ENCODE data around the gene PREP.

The PREP gene

GRCh38 chr6:105336986-105337385 lies 65.9 kb downstream of the PREP start:
- H3K4me3 ChIP-seq (ENCODE audit: insufficient read length, low read depth): no peak overlapping the region
- H3K27me3 ChIP-seq (ENCODE audit: insufficient read depth, insufficient read length): no peaks in the 10 kb centered on the region
- no peaks in the 10 kb centered on the region for H3K4me1 ChIP-seq (ENCODE audit: insufficient read depth, insufficient read length)
- TF ChIP-seq ZNF274 (IDR thresholded peaks at IDR 0.05; ENCODE audit: low read depth, low read length) (no peak), YY1 (IDR thresholded peaks at IDR 0.05; ENCODE audit: insufficient read depth, insufficient read length) (no peak), SUZ12 (IDR thresholded peaks at IDR 0.05; ENCODE audit: extremely low read depth, insufficient read depth, insufficient read length) (no peak)
- no peaks in the 10 kb centered on the region for H3K9me3 ChIP-seq (ENCODE audit: insufficient read depth, low read length)
- H3K9ac ChIP-seq (ENCODE audit: insufficient read length, low read depth): no peak overlapping the region
- peaks cover 19% of the 10 kb centered on the region for H3K36me3 ChIP-seq (ENCODE audit: insufficient read depth, insufficient read length, low read length)
- no peak for DNase-seq (ENCODE audit: low read depth, low spot score)

GRCh38 chr6:105332576-105332975 lies 70.3 kb downstream of the PREP start:
- no peak for DNase-seq (ENCODE audit: low read depth, low spot score)
- no peaks in the 10 kb centered on the region for H3K9me3 ChIP-seq (ENCODE audit: insufficient read depth, low read length)
- no peaks in the 10 kb centered on the region for H3K4me1 ChIP-seq (ENCODE audit: insufficient read depth, insufficient read length)
- H3K36me3 ChIP-seq (ENCODE audit: insufficient read depth, insufficient read length, low read length): peaks cover 33% of the 10 kb centered on the region
- H3K27me3 ChIP-seq (ENCODE audit: insufficient read depth, insufficient read length): no peaks in the 10 kb centered on the region
- no peak overlapping the region for H3K4me3 ChIP-seq (ENCODE audit: insufficient read length, low read depth)
- TF ChIP-seq ZNF274 (IDR thresholded peaks at IDR 0.05; ENCODE audit: low read depth, low read length): no peak
- no peak for TF ChIP-seq SUZ12 (IDR thresholded peaks at IDR 0.05; ENCODE audit: extremely low read depth, insufficient read depth, insufficient read length)
- TF ChIP-seq YY1 (IDR thresholded peaks at IDR 0.05; ENCODE audit: insufficient read depth, insufficient read length): no peak
- no peak overlapping the region for H3K9ac ChIP-seq (ENCODE audit: insufficient read length, low read depth)

GRCh38 chr6:105331927-105332326 lies 71.0 kb downstream of the PREP start:
- Histone ChIP-seq H3K4me3 (ENCODE audit: insufficient read length, low read depth) (no peak overlapping the region), H3K9me3 (ENCODE audit: insufficient read depth, low read length) (no peaks in the 10 kb centered on the region), H3K9ac (ENCODE audit: insufficient read length, low read depth) (no peak overlapping the region), H3K27me3 (ENCODE audit: insufficient read depth, insufficient read length) (no peaks in the 10 kb centered on the region), H3K36me3 (ENCODE audit: insufficient read depth, insufficient read length, low read length) (peaks cover 36% of the 10 kb centered on the region), H3K4me1 (ENCODE audit: insufficient read depth, insufficient read length) (no peaks in the 10 kb centered on the region)
- no peak for DNase-seq (ENCODE audit: low read depth, low spot score)
- no peak for TF ChIP-seq SUZ12 (IDR thresholded peaks at IDR 0.05; ENCODE audit: extremely low read depth, insufficient read depth, insufficient read length)
- TF ChIP-seq YY1 (IDR thresholded peaks at IDR 0.05; ENCODE audit: insufficient read depth, insufficient read length): no peak
- TF ChIP-seq ZNF274 (IDR thresholded peaks at IDR 0.05; ENCODE audit: low read depth, low read length): no peak

- Histone ChIP-seq H3K9ac (ENCODE audit: insufficient read length, low read depth) (no peak overlapping the region), H3K27me3 (ENCODE audit: insufficient read depth, insufficient read length) (no peaks in the 10 kb centered on the region), H3K9me3 (ENCODE audit: insufficient read depth, low read length) (no peaks in the 10 kb centered on the region), H3K36me3 (ENCODE audit: insufficient read depth, insufficient read length, low read length) (peaks cover 42% of the 10 kb centered on the region), H3K4me3 (ENCODE audit: insufficient read length, low read depth) (no peak overlapping the region), H3K4me1 (ENCODE audit: insufficient read depth, insufficient read length) (no peaks in the 10 kb centered on the region)
- no peak for DNase-seq (ENCODE audit: low read depth, low spot score)
- TF ChIP-seq SUZ12 (IDR thresholded peaks at IDR 0.05; ENCODE audit: extremely low read depth, insufficient read depth, insufficient read length) (no peak), YY1 (IDR thresholded peaks at IDR 0.05; ENCODE audit: insufficient read depth, insufficient read length) (no peak), ZNF274 (IDR thresholded peaks at IDR 0.05; ENCODE audit: low read depth, low read length) (no peak)
Observed at GRCh38 chr6:105330913-105331312, 72.0 kb downstream of the PREP start.

- no peaks in the 10 kb centered on the region for H3K9me3 ChIP-seq (ENCODE audit: insufficient read depth, low read length)
- no peak for TF ChIP-seq YY1 (IDR thresholded peaks at IDR 0.05; ENCODE audit: insufficient read depth, insufficient read length)
- no peak for TF ChIP-seq ZNF274 (IDR thresholded peaks at IDR 0.05; ENCODE audit: low read depth, low read length)
- no peak for DNase-seq (ENCODE audit: low read depth, low spot score)
- no peak overlapping the region for H3K9ac ChIP-seq (ENCODE audit: insufficient read length, low read depth)
- peaks cover 45% of the 10 kb centered on the region for H3K36me3 ChIP-seq (ENCODE audit: insufficient read depth, insufficient read length, low read length)
- H3K27me3 ChIP-seq (ENCODE audit: insufficient read depth, insufficient read length): no peaks in the 10 kb centered on the region
- no peak overlapping the region for H3K4me3 ChIP-seq (ENCODE audit: insufficient read length, low read depth)
- no peaks in the 10 kb centered on the region for H3K4me1 ChIP-seq (ENCODE audit: insufficient read depth, insufficient read length)
Observed at GRCh38 chr6:105330364-105330763, 72.5 kb downstream of the PREP start.

GRCh38 chr6:105326833-105327770 lies 75.8 kb downstream of the PREP start:
- no peaks in the 10 kb centered on the region for H3K27me3 ChIP-seq (ENCODE audit: insufficient read depth, insufficient read length)
- H3K9me3 ChIP-seq (ENCODE audit: insufficient read depth, low read length): no peaks in the 10 kb centered on the region
- no peak for DNase-seq (ENCODE audit: low read depth, low spot score)
- peaks cover 55% of the 10 kb centered on the region for H3K36me3 ChIP-seq (ENCODE audit: insufficient read depth, insufficient read length, low read length)
- H3K4me3 ChIP-seq (ENCODE audit: insufficient read length, low read depth): no peak overlapping the region
- H3K4me1 ChIP-seq (ENCODE audit: insufficient read depth, insufficient read length): no peaks in the 10 kb centered on the region
- no peak overlapping the region for H3K9ac ChIP-seq (ENCODE audit: insufficient read length, low read depth)
- TF ChIP-seq YY1 (IDR thresholded peaks at IDR 0.05; ENCODE audit: insufficient read depth, insufficient read length): no peak
- TF ChIP-seq SUZ12 (IDR thresholded peaks at IDR 0.05; ENCODE audit: extremely low read depth, insufficient read depth, insufficient read length): no peak
- TF ChIP-seq ZNF274 (IDR thresholded peaks at IDR 0.05; ENCODE audit: low read depth, low read length): no peak

- Histone ChIP-seq H3K9me3 (ENCODE audit: insufficient read depth, low read length) (no peaks in the 10 kb centered on the region), H3K27me3 (ENCODE audit: insufficient read depth, insufficient read length) (no peaks in the 10 kb centered on the region), H3K9ac (ENCODE audit: insufficient read length, low read depth) (no peak overlapping the region), H3K4me1 (ENCODE audit: insufficient read depth, insufficient read length) (no peaks in the 10 kb centered on the region), H3K4me3 (ENCODE audit: insufficient read length, low read depth) (no peak overlapping the region), H3K36me3 (ENCODE audit: insufficient read depth, insufficient read length, low read length) (peaks cover 56% of the 10 kb centered on the region)
- DNase-seq (ENCODE audit: low read depth, low spot score): no peak
- TF ChIP-seq ZNF274 (IDR thresholded peaks at IDR 0.05; ENCODE audit: low read depth, low read length) (no peak), YY1 (IDR thresholded peaks at IDR 0.05; ENCODE audit: insufficient read depth, insufficient read length) (no peak), SUZ12 (IDR thresholded peaks at IDR 0.05; ENCODE audit: extremely low read depth, insufficient read depth, insufficient read length) (no peak)
Observed at GRCh38 chr6:105326216-105326615, 76.7 kb downstream of the PREP start.

Data from NT2/D1 (cell line).